Gastrocnemius medialis (tissue), 4 donors: Measurements from ENCODE around the gene RPUSD1.

Experiments used
- POLR2A ChIP-seq, 2 donors: fragments of 450-650 bp; IDR thresholded peaks; one replicate each; pipeline ENCODE4 v1.6.1; 2017; ENCODE audit warnings: antibody characterized with exemption in 2 of 2, mild to moderate bottlenecking in 2 of 2, moderate library complexity in 2 of 2
- TF ChIP-seq, protein P1 (sequence below), 5 experiments: fragments of 450-650 bp in 3 of 5; fragments of 200-600 bp in 2 of 5; sonication (generic) in 2 of 5; IDR thresholded peaks in 4 of 5; conservative IDR thresholded peaks in 1 of 5; 1 replicate in 4 of 5; 2 replicates in 1 of 5; pipeline ENCODE4 v1.5.1; 2016 to 2019; ENCODE audit warnings: antibody characterized with exemption in 5 of 5, mild to moderate bottlenecking in 3 of 5, moderate library complexity in 3 of 5

DNA sequence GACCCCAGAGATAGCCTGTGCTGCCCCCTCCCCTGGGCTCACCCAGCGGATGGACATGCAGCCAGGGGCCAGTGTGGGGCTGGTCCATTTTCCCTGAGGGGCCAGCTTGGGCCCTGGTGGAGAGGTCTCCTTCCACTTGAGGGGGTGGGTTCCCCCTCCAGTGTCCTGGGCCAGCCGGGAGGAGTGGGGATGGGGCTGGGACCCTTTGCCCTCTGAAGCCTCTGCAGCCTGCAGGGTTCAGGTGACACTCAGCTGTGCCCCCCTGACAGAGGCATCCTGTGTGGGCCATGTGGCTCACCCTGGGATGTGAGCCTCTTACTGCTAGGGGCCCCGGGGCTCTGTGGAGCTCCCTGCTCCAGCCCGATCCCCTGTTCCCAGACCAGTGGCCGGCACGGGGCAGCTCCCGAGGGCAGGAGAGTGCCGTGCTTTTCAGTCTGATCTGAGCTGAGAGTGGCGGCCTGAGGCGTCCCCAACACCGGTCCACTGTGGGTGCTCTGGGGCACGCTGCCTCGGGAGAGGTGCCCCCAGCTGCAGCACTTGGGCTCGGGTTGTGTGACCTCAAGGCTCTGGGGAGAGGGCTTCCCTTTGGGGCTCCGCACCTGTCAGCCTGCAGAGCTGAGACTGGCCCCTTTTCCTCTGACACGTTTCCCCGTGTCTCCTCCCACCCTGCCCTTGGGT, 12.8 kb upstream of the RPUSD1 start:
- no peak for TF ChIP-seq POLR2A (IDR thresholded peaks at IDR 0.05)
- TF ChIP-seq, protein P1, sequence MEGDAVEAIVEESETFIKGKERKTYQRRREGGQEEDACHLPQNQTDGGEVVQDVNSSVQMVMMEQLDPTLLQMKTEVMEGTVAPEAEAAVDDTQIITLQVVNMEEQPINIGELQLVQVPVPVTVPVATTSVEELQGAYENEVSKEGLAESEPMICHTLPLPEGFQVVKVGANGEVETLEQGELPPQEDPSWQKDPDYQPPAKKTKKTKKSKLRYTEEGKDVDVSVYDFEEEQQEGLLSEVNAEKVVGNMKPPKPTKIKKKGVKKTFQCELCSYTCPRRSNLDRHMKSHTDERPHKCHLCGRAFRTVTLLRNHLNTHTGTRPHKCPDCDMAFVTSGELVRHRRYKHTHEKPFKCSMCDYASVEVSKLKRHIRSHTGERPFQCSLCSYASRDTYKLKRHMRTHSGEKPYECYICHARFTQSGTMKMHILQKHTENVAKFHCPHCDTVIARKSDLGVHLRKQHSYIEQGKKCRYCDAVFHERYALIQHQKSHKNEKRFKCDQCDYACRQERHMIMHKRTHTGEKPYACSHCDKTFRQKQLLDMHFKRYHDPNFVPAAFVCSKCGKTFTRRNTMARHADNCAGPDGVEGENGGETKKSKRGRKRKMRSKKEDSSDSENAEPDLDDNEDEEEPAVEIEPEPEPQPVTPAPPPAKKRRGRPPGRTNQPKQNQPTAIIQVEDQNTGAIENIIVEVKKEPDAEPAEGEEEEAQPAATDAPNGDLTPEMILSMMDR (IDR thresholded peaks at IDR 0.05 in 4 of 5, conservative IDR thresholded peaks at IDR 0.05 in 1 of 5), result no peak
